HG02973 (cell line): ENCODE results near the gene DFFB.

Source experiments
- ATAC-seq: cut with Tn5 transposase; IDR thresholded peaks from one replicate; pipeline ENCODE4 v1.9.1; 2021; ENCODE audit warnings: moderate library complexity; ENCODE audit not compliant: unreplicated experiment

Gene DFFB

GRCh38 chr1:3924186-3924824, 67.0 kb downstream of the DFFB start:
- ATAC-seq, result no peak

- ATAC-seq, result no peak
Measured at GRCh38 chr1:3924825-3925220, 67.5 kb downstream of the DFFB start.

GRCh38 chr1:3925256-3925655, 68.0 kb downstream of the DFFB start:
- ATAC-seq, result no peak

GRCh38 chr1:3925762-3926161, 68.5 kb downstream of the DFFB start:
- ATAC-seq, result no peak

GRCh38 chr1:3926956-3927355, 69.7 kb downstream of the DFFB start:
- ATAC-seq, result no peak

- no peak for ATAC-seq
Measured at GRCh38 chr1:3928586-3928985, 71.3 kb downstream of the DFFB start.

GRCh38 chr1:3929126-3929525, 71.8 kb downstream of the DFFB start:
- no peak for ATAC-seq

- no peak for ATAC-seq
Measured at GRCh38 chr1:3930301-3931006, 73.2 kb downstream of the DFFB start.

- no peak for ATAC-seq
Measured at GRCh38 chr1:3931007-3931912, 74.0 kb downstream of the DFFB start.

GRCh38 chr1:3932156-3932919, 75.1 kb downstream of the DFFB start:
- no peak for ATAC-seq
